GM06990 (cell line): Measurements from ENCODE around the gene NAXE.
"Not testable (repeated sequence)": the region's sequence is repeated elsewhere in the genome, so short reads cannot be mapped to it uniquely, and the experiment has no call there.

ENCODE experiments used
- DNase-seq: peaks from one replicate; pipeline ENCODE4 v3.0.0-alpha.2; 2011; ENCODE audit not compliant: insufficient read length; ENCODE audit errors: extremely low read depth
- H3K27me3 ChIP-seq: replicated peaks from 2 replicates; pipeline ENCODE4 v1.6.0; 2011; ENCODE audit warnings: low read length; ENCODE audit not compliant: control insufficient read depth, insufficient read depth
- H3K36me3 ChIP-seq: 2 replicates; pipeline ENCODE4 v1.5.1; 2011; ENCODE audit warnings: low read length; ENCODE audit not compliant: control insufficient read depth, insufficient read depth
- H3K4me3 ChIP-seq: replicated peaks from 2 replicates; pipeline ENCODE4 v1.5.1; 2011; ENCODE audit warnings: low read depth, mild to moderate bottlenecking, control low read depth, low read length
- TF ChIP-seq, protein P1 (sequence below): IDR thresholded peaks from 2 replicates; pipeline ENCODE4 v1.5.1; 2011; ENCODE audit warnings: low read length, control low read depth, mild to moderate bottlenecking, inconsistent platforms; ENCODE audit not compliant: insufficient read depth, poor library complexity, severe bottlenecking

Gene NAXE

DNA sequence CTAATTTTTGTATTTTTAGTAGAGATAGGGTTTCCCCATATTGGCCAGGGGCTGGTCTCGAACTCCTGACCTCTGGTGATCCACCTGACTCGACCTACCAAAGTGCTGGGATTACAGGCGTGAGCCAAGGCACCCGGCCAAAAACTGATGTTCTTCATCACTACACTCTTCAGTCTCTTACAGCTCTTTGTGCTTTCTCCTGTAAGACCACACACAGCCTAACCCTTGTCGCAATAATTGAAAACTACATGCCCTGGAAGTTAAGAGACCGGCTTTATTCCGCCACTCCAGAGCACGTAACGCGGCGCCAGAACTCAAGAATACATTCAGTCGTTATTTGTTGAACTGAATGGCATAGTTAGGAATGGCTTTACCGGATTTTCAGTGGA, 9.2 kb downstream of the NAXE start:
- TF ChIP-seq, protein P1, sequence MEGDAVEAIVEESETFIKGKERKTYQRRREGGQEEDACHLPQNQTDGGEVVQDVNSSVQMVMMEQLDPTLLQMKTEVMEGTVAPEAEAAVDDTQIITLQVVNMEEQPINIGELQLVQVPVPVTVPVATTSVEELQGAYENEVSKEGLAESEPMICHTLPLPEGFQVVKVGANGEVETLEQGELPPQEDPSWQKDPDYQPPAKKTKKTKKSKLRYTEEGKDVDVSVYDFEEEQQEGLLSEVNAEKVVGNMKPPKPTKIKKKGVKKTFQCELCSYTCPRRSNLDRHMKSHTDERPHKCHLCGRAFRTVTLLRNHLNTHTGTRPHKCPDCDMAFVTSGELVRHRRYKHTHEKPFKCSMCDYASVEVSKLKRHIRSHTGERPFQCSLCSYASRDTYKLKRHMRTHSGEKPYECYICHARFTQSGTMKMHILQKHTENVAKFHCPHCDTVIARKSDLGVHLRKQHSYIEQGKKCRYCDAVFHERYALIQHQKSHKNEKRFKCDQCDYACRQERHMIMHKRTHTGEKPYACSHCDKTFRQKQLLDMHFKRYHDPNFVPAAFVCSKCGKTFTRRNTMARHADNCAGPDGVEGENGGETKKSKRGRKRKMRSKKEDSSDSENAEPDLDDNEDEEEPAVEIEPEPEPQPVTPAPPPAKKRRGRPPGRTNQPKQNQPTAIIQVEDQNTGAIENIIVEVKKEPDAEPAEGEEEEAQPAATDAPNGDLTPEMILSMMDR, result no peak
- no peak for DNase-seq
- no peaks in the 10 kb centered on the region for H3K27me3 ChIP-seq
- H3K4me3 ChIP-seq, result peak overlapping the region; percentile 80
- H3K36me3 ChIP-seq, result peaks cover 15% of the 10 kb centered on the region

DNA sequence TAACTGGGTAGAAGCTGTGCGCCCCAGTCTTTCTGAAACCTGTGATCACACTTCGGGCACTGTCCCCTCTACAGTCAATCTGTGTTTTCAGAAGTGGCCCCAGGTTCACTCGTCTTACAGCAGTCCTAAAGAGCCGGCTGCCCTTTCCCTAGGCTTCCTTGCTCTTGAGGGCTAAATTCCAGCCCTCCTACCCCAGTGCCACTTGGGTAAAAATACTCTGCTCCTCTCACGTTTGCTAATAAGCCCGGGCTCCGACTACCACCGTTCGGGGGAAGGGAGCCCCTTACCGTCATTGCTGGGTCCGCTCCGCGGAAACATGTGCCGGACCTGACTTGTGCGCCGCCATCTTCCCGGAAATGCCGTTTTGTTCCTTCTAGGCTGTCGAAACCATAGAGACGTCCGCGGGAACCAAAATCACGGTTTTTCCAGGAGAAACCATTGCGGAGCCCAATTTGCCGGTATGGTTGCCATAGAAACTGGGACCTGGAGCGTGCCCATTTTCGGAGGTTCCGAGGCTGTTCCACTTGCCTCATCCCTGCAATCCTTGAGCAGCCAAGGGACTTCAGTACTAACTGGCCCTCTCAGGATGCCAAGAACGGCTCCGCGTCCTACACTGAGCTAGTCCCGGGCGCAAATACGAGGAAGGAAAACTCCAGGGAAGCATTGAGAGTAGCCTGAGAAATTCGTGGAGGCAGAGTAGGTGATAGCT, 9.7 kb downstream of the NAXE start, which contains the start of gene GPATCH4:
TSS of gene GPATCH4 (minus strand) at position 358 of the 709 bp plus-strand sequence.
- TF ChIP-seq, protein P1, result no peak
- Histone ChIP-seq H3K36me3 (peaks cover 10% of the 10 kb centered on the region), H3K27me3 (no peaks in the 10 kb centered on the region), H3K4me3 (peak within 1 kb of the TSS; percentile 80)
- peak; percentile 82 for DNase-seq

DNA sequence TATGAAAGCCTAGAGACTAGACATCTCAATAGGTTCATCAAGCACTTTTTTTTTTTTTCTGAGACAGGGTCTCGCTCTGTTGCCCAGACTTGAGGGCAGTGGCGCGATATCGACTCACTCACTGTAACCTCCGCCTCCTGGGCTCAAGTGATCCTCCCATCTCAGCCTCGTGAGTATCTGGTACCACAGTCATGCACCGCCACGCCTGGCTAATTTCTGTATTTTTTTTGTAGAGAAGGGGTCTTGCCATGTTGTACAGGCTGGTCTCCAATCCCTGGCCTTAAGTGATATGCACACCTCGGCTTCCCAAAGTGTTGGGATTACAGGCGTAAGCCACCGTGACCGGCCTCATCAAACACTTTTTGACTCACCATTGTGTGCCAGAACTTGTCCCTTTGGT, 10.3 kb downstream of the NAXE start:
- no peak for DNase-seq
- H3K27me3 ChIP-seq, result no peaks in the 10 kb centered on the region
- peaks cover 9% of the 10 kb centered on the region for H3K36me3 ChIP-seq
- H3K4me3 ChIP-seq, result peak overlapping the region; percentile 80
- TF ChIP-seq, protein P1, result no peak

DNA sequence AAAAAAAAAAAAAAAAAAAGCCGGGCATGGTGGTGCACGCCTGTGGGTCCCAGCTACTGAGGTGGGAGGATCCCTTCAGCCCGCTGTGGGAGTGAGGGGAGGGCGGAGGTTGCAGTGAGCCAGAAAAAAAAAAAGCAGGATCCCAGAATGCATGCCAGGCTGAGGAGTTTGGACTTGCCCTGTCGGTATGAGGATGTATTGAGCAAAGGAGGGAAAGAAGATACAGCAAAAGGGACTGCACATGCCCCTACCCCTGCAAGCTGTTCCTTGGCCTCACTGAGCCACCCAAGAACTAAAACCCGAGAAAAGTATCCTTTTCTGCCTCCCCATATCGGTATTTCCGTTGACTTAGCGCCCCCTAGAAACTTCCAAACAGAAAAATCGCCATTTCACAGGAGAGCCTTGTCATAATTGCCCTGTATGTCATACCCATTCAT, 11.0 kb downstream of the NAXE start:
- no peak for DNase-seq
- Histone ChIP-seq H3K27me3 (no peaks in the 10 kb centered on the region), H3K4me3 (no peak overlapping the region), H3K36me3 (peaks cover 6% of the 10 kb centered on the region)
- TF ChIP-seq, protein P1, result peak; percentile 47

DNA sequence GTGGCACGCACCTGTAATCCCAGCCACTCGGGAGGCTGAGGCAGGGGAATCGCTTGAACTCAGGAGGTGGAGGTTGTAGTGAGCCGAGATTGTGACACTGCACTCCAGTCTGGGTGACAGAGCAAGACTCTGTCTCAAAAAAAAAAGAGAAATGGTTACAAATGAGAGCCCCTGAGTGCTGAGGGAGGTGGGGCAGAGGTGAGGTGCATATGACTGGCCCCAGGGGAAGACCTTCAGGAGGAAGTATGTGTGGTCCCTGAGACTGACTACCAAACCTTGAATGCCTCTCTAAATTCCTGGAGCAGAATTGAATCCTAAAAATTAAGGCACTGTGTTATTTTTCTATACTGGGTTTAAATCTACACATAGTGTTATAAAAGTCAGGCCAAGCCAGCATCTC, 15.8 kb downstream of the NAXE start:
- H3K4me3 ChIP-seq, H3K36me3 ChIP-seq, DNase-seq, H3K27me3 ChIP-seq: not testable (repeated sequence)

DNA sequence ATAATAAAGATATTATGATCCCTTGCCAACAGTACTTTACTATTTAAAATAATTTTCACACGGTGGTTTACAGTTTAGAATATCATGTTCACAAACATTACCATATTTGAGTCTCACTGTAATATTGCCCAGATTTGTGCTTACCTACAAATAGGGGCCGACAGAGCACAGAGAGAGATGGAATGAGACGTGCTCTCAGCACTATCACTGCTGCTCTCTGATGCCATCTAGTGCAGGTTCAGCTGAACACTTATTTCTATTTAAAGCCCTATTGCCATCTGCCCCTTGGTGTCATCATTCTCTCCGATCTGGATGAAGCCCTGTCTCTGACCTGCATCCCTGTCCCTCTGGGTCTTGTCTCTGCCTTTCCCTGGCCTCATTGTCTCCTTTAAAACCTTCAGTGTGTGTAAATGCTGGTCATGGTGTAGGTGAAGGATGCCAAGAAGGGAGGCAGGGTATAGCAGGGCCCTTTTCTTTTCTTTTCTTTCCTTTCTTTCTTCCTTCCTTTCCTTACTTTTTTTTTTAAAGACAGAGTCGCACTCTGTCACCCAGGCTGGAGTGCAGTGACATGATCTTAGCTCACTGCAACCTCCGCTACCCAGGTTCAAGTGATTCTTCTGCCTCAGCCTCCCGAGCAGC, 16.6 kb downstream of the NAXE start:
- DNase-seq, result no peak
- TF ChIP-seq, protein P1, result peak; percentile 77
- no peaks in the 10 kb centered on the region for H3K36me3 ChIP-seq
- H3K4me3 ChIP-seq, result no peak overlapping the region
- no peaks in the 10 kb centered on the region for H3K27me3 ChIP-seq
